Measurements from ENCODE around the gene NOTCH1.
"Not testable (repeated sequence)": the region's sequence is repeated elsewhere in the genome, so short reads cannot be mapped to it uniquely, and the experiment has no call there.

Gene NOTCH1

DNA sequence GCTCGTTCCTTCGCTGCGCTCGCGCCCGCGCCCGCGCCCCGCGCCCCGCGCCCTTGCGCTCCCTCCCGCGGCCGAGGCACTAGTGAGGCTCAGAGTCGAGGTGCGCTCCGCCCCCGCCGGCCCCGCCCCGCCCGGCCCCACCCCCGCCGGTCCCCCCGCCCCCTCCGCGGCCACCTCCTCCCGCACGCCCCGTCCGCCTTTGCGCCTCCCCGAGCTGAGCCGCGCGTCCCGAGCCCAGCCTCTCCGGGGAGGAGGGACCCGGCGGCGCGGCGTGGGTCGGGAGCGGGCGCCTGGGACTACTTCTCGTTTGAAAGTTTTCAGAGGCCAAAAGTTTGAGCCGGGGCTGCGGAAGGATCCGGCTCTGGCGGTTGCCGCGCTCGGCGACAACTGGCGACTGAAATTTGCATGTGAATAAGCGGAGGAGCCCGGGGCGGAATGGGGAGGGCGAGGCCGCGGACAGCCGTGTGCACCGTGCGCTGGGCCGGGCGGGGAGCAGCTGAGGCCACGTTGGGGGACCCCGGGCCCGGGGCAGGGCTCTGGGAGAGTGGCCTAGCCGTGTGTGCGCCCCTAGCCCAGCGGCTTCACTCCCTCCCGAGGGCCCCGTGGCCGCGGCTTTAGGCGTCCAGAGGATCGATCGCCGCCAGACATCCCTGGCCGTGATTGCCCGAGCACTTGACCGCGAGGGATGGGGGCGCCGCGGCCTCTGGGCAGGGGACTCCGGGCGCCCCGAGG lies at the start of gene NOTCH1:
Gene NOTCH1 (minus strand): TSS at position 84 of the 732 bp plus-strand sequence. CDS start 262 bp downstream, outside the sequence.
- DNase-seq (ENCODE audit: low read depth) = peak; percentile 78

DNA sequence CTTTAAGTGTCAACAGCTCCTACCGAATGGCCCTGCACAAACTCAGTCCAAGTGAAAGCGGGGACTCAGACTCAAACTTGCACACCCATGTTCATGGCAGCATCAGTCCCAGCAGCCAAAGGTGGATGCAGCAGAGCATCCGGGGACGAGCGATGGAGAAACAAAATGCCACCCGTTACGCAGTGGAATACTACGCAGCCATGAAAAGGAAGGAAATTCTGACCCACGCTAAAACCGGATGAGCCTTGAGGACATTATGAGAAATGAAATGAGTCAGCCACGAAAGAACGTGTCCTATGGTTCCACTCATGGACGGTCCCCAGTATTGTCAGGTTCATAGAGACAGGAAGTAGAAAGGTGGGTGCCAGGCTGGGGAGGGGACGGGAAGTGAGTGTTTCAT lies 48.6 kb upstream of the NOTCH1 start:
- DNase-seq (ENCODE audit: low read depth) = no peak

GRCh38 chr9:136593581-136593980 lies 47.7 kb upstream of the NOTCH1 start:
- no peak for DNase-seq (ENCODE audit: low read depth)

- no peak for DNase-seq (ENCODE audit: low read depth)
Observed at GRCh38 chr9:136592666-136593065, 46.8 kb upstream of the NOTCH1 start.

GRCh38 chr9:136590821-136591752 lies 45.2 kb upstream of the NOTCH1 start:
- DNase-seq (ENCODE audit: low read depth) = no peak

- DNase-seq (ENCODE audit: low read depth) = no peak
Observed at GRCh38 chr9:136589766-136590763, 44.2 kb upstream of the NOTCH1 start.

DNA sequence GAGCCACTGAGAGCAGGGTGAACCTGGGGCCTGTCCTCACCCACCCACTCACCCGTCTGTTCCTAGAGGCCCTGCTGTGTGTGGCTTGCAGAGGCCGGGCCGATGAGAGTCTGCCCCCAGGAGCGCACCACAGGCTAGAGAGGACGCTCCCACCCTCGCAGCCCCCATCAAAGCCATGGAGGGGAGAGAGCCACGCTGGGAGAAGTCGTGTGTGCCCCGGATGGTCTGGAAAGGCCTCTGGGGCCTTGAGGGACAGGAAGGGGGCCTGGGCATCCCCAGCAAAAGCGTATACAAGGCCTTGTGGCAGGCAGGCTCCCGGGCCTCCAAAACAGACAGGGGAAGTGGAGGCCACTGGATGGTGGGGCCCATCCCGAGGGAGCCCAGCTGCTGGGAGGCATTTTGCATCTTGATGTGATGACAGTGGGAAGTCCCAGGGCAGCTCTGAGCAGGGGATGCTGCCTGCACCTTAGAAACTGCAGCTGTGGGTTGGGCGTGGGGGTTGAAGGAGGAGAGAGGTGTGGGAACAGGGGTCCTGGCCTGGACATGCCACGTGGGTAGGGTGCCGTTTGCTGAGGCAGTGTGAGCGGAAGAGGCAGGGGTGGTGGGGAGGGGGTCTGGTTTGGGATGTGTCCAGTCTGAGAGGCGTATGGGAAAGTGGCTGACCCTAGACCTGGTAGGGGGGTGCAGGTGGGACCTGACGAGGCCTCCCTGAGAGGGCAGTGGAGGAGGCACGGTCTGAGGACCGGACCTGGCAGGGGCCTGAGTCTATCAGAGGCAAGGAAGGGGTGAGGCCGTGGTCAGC lies 43.0 kb upstream of the NOTCH1 start:
- no peak for DNase-seq (ENCODE audit: low read depth)

DNA sequence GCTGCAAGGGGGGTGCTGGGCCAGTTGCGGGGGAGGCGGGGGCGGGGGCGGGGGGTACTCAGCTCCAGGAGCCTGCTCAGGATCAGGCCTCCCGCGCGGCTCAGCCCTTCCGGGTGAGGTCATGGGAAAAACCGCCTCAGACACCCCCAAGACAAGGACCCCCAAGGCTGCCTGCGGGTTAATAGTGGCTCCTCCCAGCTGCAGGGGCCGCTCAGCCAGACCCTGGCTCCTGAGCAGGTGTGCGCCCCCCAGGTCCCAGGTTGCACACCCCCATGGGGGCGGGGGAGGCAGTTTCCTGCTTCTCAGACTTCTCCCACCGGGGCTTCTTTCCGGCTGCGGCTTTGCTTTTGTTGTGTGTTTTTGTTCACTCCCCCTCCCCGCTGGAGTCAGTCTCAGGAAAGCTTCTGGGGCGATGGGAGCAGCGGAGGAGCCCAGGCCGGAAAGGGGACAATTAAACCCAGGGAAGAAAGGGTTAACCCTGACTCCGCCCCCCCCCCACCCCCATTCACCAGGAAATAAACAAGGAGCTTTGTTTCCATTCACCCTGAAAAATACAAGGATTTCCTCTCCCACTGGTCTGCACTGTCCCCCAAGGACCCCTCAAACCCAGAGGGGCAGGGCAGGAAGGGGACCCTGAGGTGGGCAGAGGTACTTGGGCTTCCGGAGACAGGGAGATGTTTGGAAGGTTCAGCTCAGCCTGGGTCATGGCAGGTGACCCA lies 42.3 kb upstream of the NOTCH1 start:
- DNase-seq (ENCODE audit: low read depth) = no peak

- DNase-seq (ENCODE audit: low read depth) = no peak
Observed at GRCh38 chr9:136587145-136587943, 41.5 kb upstream of the NOTCH1 start.

GRCh38 chr9:136586391-136586953 lies 40.6 kb upstream of the NOTCH1 start:
- DNase-seq (ENCODE audit: low read depth) = no peak

DNA sequence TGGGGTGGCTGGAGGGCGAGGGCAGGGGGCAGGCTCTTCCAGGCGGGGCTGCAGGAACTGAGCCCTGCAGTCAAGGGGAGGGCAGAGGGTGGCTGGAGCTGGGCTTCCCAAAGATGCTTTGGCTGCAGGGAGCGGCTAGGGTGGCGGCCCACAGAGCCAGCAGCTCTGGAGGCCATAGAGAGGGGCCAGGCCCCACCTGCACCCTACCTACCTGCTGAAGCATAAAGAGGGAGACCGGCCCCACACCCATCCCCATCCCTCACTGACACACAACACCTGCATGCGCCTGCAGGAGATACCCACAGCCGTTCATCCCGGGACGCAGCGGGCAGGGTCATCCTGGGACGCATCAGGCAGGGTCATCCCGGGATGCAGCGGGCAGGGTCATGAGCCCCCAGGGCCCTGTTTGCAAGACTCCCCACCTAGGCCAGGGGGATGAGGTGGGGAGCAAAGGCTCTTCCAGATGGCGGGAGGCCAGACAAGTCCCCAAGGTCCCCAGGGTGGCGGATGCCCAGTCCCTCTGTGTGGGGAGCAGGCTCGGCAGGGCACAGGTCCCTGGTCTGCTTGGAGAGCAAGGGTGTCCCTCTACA lies 39.8 kb upstream of the NOTCH1 start:
- DNase-seq (ENCODE audit: low read depth) = no peak

DNA sequence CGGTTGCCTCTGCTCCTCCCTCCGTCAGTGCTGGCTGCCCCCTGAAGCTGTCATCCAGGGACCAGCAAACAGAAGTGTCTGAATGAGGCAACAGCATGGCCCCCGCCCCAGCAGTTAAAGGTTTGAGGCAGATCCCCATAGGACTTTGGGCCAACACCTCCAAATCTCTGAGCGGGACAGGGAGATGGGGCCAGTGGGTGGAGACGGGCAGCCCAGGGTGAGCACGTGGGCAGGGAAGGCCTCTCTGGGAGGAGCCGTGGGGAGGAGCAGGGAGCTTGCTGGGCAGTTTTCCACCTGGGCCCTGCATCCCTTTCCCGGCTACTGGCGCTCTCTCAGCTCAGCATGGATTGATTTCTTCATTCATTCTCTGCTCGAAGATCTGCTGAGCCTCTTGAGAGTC lies 39.1 kb upstream of the NOTCH1 start:
- DNase-seq (ENCODE audit: low read depth) = no peak

DNA sequence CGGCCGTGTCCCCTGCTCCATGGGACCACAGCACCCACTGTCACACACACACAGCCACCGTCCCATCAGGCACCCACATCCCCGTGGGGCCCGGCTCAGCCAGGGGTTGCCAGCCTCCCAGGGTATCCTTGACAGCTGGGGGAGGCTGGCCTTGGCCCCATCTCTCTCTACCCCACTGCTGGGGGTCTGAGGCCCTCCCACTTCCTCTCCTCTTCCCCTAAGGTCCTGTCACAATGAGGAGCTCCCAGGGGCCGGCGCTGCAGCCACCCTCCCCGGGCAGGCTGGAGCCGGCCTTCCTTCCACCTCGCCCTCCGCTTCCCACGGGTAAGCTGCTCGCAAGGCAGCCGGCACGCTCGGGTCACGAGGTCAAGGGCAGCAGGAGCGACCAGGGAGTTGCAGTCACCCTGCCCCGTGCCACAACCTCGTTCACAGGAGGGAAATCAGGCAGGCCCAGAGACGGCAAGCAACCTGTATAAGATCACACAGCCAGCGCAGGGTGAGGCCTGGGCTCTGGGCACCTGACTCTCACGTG lies 38.6 kb upstream of the NOTCH1 start:
- DNase-seq (ENCODE audit: low read depth) = no peak

DNA sequence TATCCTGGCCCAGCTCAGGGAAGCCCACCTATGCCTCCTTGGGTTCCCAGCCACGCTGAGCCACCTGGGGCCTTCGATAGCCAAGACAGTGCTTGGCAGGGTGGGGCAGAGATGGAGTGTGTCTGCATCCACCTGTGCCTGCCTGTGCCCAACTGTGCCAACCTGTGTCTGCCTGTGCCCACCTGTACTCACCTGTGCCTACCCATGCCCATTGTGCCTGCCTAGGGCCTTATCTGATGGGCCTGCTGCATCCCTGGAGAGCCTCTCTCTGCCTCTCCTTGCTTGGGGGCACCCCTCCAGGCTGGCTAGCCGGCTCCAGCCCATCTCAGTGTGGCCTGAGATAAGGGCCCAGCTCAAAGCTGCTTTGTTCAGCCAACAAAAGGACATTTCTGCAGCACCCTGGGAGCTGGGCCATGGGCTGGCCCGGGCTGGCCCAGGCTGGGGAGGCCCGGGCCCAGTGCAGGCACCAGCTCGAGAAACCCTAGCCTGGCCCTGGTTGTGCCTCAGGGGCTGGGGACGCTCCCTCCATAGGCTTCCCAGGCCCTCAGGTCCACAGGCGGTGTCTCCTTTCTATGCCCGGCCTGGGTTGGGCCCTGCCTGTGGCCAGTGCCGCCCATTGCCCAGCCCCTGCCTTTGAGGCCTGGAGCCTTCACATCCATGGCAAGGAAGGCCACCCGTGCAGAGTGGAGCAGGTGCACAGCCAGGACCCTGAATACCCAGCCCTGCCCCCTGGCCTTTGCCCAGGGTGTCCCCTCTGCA lies 37.3 kb upstream of the NOTCH1 start:
- DNase-seq (ENCODE audit: low read depth) = no peak

- DNase-seq (ENCODE audit: low read depth) = no peak
Observed at GRCh38 chr9:136581614-136582447, 36.0 kb upstream of the NOTCH1 start.

GRCh38 chr9:136579650-136580219 lies 33.9 kb upstream of the NOTCH1 start:
- not testable (repeated sequence) for DNase-seq (ENCODE audit: low read depth)
